ENCODE measurements around the gene ROCK2. TPM values are rescaled to one million over a fixed set of nuclear protein-coding genes. Genes with fewer than 3 reads are reported as not detected.

The ROCK2 gene
- total RNA-seq, 1 experiment from 2014 or later = 49.4 TPM

- H3K27ac ChIP-seq (ENCODE audit: low read depth, low read length, poor library complexity, severe bottlenecking) = no peak overlapping the region
- BruUV-seq (replicated peaks) = no TSS peak
- DNase-seq (ENCODE audit: low spot score) = no peak
- H3K9me3 ChIP-seq (ENCODE audit: low read depth, low read length, poor library complexity, severe bottlenecking) = no peaks in the 10 kb centered on the region
- H3K27me3 ChIP-seq (replicated peaks; ENCODE audit: insufficient read depth, low read depth, low read length, poor library complexity) = no peaks in the 10 kb centered on the region
- peaks cover 10% of the 10 kb centered on the region for H3K4me1 ChIP-seq (ENCODE audit: insufficient read depth, low read length, poor library complexity, severe bottlenecking)
- intact Hi-C loops (cut with micrococcal nuclease; ENCODE audit: unreplicated experiment) = no loop called here
- no peak for TF ChIP-seq EZH2 (IDR thresholded peaks at IDR 0.05; ENCODE audit: borderline replicate concordance, low read depth, low read length, poor library complexity, severe bottlenecking)
- TF ChIP-seq CTCF (conservative IDR thresholded peaks at IDR 0.05; ENCODE audit: low read depth, low read length) = no peak
- no peaks in the 10 kb centered on the region for H3K36me3 ChIP-seq (ENCODE audit: insufficient read depth, low read length, poor library complexity, severe bottlenecking)
- ChIA-PET POLR2A (ENCODE audit: low non-redundant PET) (no interaction called here), CTCF (no interaction called here)
- H3K4me3 ChIP-seq (ENCODE audit: low read depth, low read length, poor library complexity, severe bottlenecking) = no peak overlapping the region
Measured at GRCh38 chr2:11242542-11243174, 101.8 kb downstream of the ROCK2 start.

- Histone ChIP-seq H3K9me3 (ENCODE audit: low read depth, low read length, poor library complexity, severe bottlenecking) (no peaks in the 10 kb centered on the region), H3K4me1 (ENCODE audit: insufficient read depth, low read length, poor library complexity, severe bottlenecking) (peaks cover 10% of the 10 kb centered on the region), H3K27me3 (replicated peaks; ENCODE audit: insufficient read depth, low read depth, low read length, poor library complexity) (no peaks in the 10 kb centered on the region), H3K36me3 (ENCODE audit: insufficient read depth, low read length, poor library complexity, severe bottlenecking) (no peaks in the 10 kb centered on the region), H3K27ac (ENCODE audit: low read depth, low read length, poor library complexity, severe bottlenecking) (no peak overlapping the region), H3K4me3 (ENCODE audit: low read depth, low read length, poor library complexity, severe bottlenecking) (no peak overlapping the region)
- BruUV-seq (replicated peaks) = no TSS peak
- no peak for DNase-seq (ENCODE audit: low spot score)
- CTCF ChIA-PET = no interaction called here
- POLR2A ChIA-PET (ENCODE audit: low non-redundant PET) = no interaction called here
- intact Hi-C loops (cut with micrococcal nuclease; ENCODE audit: unreplicated experiment) = no loop called here
- TF ChIP-seq CTCF (conservative IDR thresholded peaks at IDR 0.05; ENCODE audit: low read depth, low read length) (no peak), EZH2 (IDR thresholded peaks at IDR 0.05; ENCODE audit: borderline replicate concordance, low read depth, low read length, poor library complexity, severe bottlenecking) (no peak)
Measured at GRCh38 chr2:11241412-11242203, 102.8 kb downstream of the ROCK2 start.

- no peak overlapping the region for H3K27ac ChIP-seq (ENCODE audit: low read depth, low read length, poor library complexity, severe bottlenecking)
- H3K4me1 ChIP-seq (ENCODE audit: insufficient read depth, low read length, poor library complexity, severe bottlenecking) = peaks cover 10% of the 10 kb centered on the region
- TF ChIP-seq EZH2 (IDR thresholded peaks at IDR 0.05; ENCODE audit: borderline replicate concordance, low read depth, low read length, poor library complexity, severe bottlenecking) (no peak), CTCF (conservative IDR thresholded peaks at IDR 0.05; ENCODE audit: low read depth, low read length) (no peak)
- BruUV-seq (replicated peaks) = no TSS peak
- POLR2A ChIA-PET (ENCODE audit: low non-redundant PET) = no interaction called here
- H3K27me3 ChIP-seq (replicated peaks; ENCODE audit: insufficient read depth, low read depth, low read length, poor library complexity) = no peaks in the 10 kb centered on the region
- intact Hi-C loops (cut with micrococcal nuclease; ENCODE audit: unreplicated experiment) = loop anchor here (5.0 to 10.0 kb wide), 2 partner anchors 82 to 205 kb away; no protein-coding TSS in a partner anchor
- no peaks in the 10 kb centered on the region for H3K9me3 ChIP-seq (ENCODE audit: low read depth, low read length, poor library complexity, severe bottlenecking)
- CTCF ChIA-PET = no interaction called here
- DNase-seq (ENCODE audit: low spot score) = no peak
- no peak overlapping the region for H3K4me3 ChIP-seq (ENCODE audit: low read depth, low read length, poor library complexity, severe bottlenecking)
- no peaks in the 10 kb centered on the region for H3K36me3 ChIP-seq (ENCODE audit: insufficient read depth, low read length, poor library complexity, severe bottlenecking)
Measured at GRCh38 chr2:11239666-11240462, 104.6 kb downstream of the ROCK2 start.

All from A673 (cell line).